ENCODE results near the gene SUCLA2.

- TF ChIP-seq CTCF (IDR thresholded peaks at IDR 0.05; ENCODE audit: poor library complexity, severe bottlenecking), result no peak
- TF ChIP-seq TAF1 (IDR thresholded peaks at IDR 0.05; ENCODE audit: low read depth), result no peak
- no peak for TF ChIP-seq REST (IDR thresholded peaks at IDR 0.05; ENCODE audit: borderline replicate concordance)
- TF ChIP-seq RAD21 (conservative IDR thresholded peaks at IDR 0.05), result no peak
- TF ChIP-seq MXI1 (conservative IDR thresholded peaks at IDR 0.05; ENCODE audit: poor library complexity, severe bottlenecking), result no peak
- TF ChIP-seq POLR2AphosphoS5 (IDR thresholded peaks at IDR 0.05), result no peak
- no peak for TF ChIP-seq EZH2 (IDR thresholded peaks at IDR 0.05; ENCODE audit: borderline replicate concordance, insufficient read depth, low read length, poor library complexity, severe bottlenecking)
- TF ChIP-seq EP300 (conservative IDR thresholded peaks at IDR 0.05; ENCODE audit: poor library complexity, severe bottlenecking), result no peak
- no peak for TF ChIP-seq SMC3 (conservative IDR thresholded peaks at IDR 0.05; ENCODE audit: poor library complexity)
Measured at GRCh38 chr13:47901441-47901840, 99.6 kb downstream of the SUCLA2 start.
